PC-3 (cell line): Measurements from ENCODE around the gene ABLIM1.

Experiments used
- CTCF ChIP-seq: fragments of 300-600 bp; sonication (generic); conservative IDR thresholded peaks from 2 replicates; pipeline ENCODE4 v1.5.1; 2017; ENCODE audit warnings: antibody characterized with exemption, low read depth, mild to moderate bottlenecking, low read length
- EZH2 ChIP-seq: fragments of 300-600 bp; sonication (generic); IDR thresholded peaks from one replicate; pipeline ENCODE4 v1.6.1; 2017; ENCODE audit warnings: antibody characterized with exemption, mild to moderate bottlenecking, low read length; ENCODE audit not compliant: unreplicated experiment
- EZH2phosphoT487 ChIP-seq: fragments of 300-600 bp; sonication (generic); IDR thresholded peaks from 2 replicates; pipeline ENCODE4 v1.6.1; 2018; ENCODE audit warnings: mild to moderate bottlenecking, antibody characterized with exemption, low read length, borderline replicate concordance

DNA sequence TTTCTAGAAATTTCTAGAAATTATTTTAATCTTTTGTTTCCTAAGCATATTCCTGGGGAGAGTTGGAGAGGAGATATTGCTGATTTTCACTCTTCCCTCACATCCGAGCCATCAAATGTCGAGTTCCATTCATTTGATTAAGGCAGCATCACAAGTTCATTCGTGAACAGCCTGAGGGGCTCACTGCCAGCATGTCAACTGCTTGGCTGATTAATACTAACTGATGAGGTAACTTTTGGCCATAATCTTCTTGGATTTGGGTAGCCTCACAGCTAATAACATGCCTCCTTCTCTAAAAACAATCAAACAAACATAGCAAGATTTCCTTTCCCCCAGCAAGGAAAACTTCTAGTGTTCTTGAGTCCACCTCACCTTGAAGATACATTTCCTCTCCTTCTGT, 166.7 kb downstream of the ABLIM1 start:
- TF ChIP-seq CTCF = no peak
- no peak for TF ChIP-seq EZH2
- no peak for TF ChIP-seq EZH2phosphoT487
